Germinal center (tissue), 1 donor: Measurements from ENCODE around the gene XPNPEP2.

ENCODE experiments used
- DNase-seq: peaks from one replicate; pipeline ENCODE4 v3.0.0; 2012; ENCODE audit warnings: mixed read lengths, low spot score

The XPNPEP2 gene

DNA sequence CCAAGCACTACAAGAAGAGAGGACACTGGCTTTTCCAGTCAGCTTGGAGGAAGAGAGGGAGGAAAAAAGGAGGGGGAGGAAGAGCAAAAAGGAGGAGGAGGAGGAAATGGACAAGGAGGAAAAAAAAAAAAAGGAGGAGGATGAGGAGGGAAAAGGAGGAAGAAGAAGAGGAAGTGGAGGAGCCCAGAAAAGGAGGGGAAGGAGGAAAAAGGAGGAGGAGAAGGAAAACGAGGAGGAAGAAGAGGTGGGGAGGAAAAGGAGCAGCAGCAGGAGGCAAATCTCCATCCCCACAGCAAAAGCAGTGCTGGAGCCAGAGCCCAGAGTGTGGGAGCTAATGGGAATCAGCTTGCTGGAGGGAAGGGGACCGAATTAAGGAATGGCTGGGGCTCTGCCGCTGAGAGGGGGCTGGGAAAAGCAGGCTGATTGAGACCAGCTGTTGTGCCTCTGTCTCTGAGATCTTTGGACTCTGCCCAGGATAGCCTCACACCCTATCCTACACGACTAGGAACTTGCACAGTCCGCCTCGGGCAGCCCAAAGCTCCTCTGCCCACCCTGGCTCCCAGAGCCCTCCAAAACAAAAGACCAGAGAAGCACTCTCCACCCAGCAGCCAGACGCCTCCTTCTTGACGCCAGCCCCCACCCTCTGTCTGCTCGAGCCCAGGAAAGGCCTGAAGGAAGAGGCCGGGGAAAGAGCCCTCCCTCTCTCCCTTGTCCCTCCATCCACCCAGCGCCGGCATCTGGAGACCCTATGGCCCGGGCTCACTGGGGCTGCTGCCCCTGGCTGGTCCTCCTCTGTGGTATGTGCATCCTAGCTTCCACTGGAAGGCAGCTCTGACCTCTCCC lies at the start of gene XPNPEP2:
XPNPEP2 (plus strand) TSS at position 514 of the 843 bp plus-strand sequence; CDS start at position 749, 235 bp downstream.
- DNase-seq = no peak

- no peak for DNase-seq
These were observed 49.0 kb upstream of the XPNPEP2 start for GRCh38 chrX:129689796-129690195.

DNA sequence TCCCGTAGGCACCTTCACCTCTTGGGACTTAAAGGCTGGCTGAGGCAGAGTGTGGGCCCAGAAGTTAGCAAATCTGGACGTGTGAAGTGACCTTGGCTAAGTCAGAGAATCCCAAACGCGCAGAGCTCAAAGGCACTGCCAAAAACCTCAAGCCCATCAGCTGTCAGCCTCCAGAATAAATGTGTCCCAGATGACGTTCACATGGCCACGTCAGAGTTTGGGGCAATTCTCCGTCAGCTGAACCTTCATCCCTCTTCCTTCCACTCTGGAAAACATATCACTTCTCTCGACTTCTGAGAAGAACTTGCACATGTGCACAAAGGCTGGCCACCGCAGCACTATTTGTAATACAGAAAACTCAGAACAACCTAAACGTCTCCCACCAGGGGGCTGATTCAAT lies 48.3 kb upstream of the XPNPEP2 start:
- no peak for DNase-seq

DNA sequence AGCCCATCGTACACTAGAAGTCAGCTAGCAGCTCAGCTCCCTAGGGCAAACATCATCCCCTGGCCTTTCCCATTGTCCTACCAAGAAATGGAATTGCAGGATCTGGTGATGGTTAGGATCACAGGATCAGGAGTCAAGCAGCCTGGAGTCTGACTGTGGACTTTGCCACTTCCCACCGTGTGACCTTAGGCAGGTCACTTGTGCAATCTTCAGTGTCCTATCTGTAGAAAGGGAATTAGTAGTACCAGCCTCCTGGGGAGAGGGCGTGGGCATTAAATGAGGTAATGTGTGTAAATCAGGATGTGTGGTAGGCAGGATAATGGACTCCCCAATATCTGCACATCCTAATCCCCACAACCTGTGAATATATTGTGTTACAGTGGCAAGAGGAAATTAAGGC lies 45.4 kb upstream of the XPNPEP2 start:
- no peak for DNase-seq

GRCh38 chrX:129694805-129695204 lies 44.0 kb upstream of the XPNPEP2 start:
- no peak for DNase-seq

DNA sequence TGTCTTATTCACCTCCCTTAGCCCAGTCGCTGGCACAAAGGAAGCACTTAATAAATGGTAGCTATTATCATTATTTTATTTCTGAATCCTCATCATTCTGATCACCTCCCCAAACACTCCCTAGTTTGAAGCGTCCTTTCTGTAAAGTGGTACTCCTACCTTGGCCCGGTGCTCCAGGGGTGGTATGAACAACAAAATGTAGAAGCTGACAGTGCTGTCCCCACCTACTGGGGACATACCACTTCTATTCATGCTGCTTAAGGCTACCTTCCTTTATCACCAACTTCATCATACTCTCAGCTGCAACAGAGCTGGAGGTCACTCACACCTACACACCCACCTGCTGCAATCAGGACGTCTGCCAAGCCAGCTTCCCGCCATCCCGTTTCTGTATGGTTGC lies 43.2 kb upstream of the XPNPEP2 start:
- no peak for DNase-seq

DNA sequence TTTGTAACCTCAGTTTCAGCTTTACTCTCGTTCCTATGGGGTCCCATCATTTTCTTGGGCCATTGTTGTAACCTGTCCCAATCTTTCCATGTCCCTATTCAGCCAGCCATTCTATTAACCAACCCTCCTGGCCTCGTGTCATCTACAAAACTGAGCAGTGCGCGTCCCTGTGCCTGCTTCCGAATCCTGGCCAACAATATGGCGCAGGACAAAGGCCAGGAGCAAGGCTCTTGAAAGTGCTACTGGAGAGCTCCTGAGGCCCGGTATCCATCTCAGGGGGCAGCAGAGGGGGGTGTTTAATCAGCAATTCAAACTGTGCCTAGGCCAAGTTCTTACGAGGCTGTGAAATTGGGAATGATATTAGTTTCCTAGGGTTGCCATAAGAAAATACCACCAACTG lies 42.8 kb upstream of the XPNPEP2 start:
- no peak for DNase-seq

GRCh38 chrX:129696463-129697155 lies 42.2 kb upstream of the XPNPEP2 start:
- no peak for DNase-seq

DNA sequence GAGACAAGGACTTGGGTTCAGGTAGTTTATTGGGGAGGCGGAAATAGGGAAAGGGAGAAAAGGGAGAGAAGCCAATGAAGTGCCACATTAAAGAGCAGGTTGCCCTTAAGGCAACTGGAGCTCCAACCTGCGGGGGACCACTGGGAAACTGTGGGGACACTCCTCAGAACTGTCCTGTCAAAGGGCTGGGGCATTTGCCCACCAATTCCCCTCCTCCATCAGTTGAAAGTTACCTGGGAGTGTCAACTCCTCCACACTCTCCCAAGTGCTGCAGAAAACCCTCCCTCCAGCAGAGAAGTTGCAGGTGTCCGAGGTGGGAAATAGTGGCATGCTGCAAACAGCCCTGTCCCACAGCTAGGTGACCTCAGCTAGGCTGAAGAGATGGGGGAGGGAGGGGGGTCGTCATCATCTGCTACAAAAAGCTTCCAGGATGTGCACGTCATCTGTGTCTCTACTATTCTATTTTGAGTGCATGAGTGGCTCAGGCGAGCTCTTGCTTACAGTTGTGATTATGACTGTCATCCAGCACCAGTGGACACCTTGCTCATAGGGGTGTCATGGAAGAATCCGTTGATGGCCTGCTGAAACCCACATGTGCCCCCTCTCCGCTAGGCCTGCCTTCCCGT lies 41.5 kb upstream of the XPNPEP2 start:
- no peak for DNase-seq

GRCh38 chrX:129698150-129698549 lies 40.6 kb upstream of the XPNPEP2 start:
- no peak for DNase-seq

DNA sequence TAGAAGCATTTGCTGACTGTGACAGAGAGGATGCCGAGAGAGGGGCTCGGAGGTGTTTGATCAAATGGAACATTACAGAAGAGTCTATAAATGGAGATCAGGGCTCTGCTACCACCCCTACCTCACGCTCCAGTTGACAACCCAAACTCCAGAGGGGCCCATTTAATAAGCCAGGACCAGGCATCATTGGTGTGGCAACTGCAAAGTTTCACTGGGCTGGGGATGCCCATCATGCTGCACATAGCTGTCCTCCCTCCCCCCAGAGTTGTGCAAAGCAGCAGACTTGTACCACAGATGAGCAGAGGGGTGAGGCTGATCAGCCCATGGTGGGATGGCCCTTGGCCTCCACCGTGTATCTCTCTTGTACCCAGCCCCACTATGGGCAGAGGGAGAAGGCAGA lies 38.2 kb upstream of the XPNPEP2 start:
- DNase-seq = no peak

DNA sequence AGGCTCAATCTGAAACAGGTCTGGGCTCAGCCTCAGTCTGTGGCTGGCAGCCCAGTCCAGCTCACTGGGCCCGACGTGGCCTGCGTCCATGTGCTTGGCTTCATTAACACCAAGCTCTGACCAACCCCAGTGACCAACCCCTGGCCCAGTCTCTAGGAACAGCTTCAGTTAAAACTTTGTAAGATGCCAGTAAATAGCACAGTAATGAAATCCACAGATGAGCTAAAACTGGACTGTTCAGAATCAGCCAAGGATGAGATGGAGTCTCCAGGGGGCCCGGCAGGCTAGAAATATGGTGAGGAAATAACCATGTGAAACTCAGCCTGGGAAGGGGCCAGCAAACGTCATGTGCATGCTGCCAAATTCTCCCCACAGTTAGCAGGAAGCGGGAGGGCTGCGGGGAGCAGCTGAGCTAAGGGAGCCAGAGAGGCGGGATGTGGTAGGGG lies 37.1 kb upstream of the XPNPEP2 start:
- DNase-seq = no peak

DNA sequence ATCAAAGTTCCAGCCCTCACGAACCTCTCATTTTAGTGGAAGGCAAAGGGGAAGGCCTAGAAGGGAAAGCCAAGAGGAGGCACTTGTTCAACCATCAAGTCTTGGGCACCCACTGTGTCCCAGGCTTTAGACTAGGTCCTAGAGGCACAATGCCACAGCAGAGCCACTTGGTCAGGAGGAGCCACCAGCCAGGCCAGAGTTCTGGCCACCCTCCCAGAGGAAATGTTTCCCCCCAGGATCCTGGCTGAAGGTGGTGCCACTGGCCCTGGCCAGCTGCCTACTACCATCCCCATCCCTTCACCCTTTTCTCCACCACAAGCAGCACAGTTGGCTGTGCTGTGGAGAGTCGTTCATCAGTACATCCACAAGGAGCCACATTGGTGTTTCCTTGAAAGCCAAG lies 34.3 kb upstream of the XPNPEP2 start:
- no peak for DNase-seq

GRCh38 chrX:129705377-129705925 lies 33.3 kb upstream of the XPNPEP2 start:
- DNase-seq = no peak

DNA sequence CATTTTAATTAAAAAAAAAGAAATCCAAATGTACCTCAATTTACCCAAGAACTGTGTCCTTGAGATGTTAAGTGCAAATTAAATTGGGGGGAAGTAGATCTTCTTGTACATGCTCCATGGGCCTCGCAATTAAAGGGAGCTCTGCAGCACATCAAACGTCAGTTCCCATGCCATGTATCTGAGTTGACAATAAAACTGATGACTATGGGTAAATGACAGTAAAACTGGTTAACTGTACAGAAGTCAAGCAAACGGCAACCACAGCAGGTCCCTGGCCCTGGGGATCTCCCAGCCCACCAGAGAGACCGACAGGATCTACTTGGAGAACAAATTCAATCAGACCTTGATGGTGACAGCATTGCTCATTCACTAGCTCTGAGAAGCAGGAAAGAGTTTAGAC lies 32.8 kb upstream of the XPNPEP2 start:
- DNase-seq = no peak

DNA sequence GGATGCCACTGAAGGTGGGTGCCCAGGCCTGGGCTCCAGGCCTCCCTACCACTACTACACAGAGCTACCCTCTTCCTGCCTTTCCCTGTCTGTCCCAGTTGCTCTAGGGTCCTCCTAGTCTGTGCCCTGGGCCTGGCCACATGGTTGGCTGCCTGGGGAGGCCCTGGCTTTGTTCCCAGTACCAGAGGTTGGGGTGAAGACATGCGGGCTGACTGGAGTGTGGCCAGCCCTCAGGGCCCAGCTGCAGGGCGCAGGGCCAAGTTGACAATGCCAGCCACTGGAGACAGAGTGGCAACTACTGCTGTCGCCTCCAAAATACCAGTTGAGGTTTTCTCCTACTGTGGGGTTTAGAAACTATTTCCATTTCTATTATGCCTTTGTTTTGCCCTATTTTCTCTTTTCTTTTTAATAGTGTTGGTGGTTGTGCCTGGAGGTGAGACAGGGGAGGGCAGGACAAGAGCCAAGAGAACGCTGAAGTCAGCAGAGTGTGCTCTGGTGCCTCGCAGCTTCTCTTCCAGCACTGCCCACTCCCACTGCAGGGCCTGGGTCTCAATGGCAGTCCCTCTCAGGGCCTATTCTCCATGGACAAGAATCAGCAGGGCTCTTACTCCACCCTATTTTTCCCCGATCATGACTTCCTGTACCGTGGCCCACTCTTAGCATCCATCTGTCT lies 32.2 kb upstream of the XPNPEP2 start:
- no peak for DNase-seq

GRCh38 chrX:129714581-129714980 lies 24.2 kb upstream of the XPNPEP2 start:
- DNase-seq = no peak

GRCh38 chrX:129716507-129716906 lies 22.3 kb upstream of the XPNPEP2 start:
- no peak for DNase-seq

- no peak for DNase-seq
These were observed 20.9 kb upstream of the XPNPEP2 start for GRCh38 chrX:129717892-129718291.

- no peak for DNase-seq
These were observed 20.1 kb upstream of the XPNPEP2 start for GRCh38 chrX:129718676-129719075.

DNA sequence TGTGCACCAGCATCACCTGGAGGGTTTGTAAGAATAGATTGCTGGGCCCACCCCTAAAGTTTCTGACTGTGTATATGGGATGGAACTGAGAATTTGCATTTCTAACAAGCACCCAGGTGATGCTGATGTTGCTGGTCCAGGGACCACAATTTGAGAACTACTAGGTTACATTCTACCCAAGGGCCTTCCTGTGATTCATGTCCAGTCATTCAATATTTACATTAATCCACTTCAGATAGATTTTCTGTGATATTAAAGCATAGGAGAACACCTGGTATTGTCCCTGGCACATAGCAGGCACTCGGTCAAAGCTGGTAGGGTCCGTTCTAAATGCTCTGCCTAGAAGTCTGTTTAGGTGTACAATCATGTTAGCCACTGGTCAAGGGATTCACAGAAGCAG lies 19.5 kb upstream of the XPNPEP2 start:
- no peak for DNase-seq

DNA sequence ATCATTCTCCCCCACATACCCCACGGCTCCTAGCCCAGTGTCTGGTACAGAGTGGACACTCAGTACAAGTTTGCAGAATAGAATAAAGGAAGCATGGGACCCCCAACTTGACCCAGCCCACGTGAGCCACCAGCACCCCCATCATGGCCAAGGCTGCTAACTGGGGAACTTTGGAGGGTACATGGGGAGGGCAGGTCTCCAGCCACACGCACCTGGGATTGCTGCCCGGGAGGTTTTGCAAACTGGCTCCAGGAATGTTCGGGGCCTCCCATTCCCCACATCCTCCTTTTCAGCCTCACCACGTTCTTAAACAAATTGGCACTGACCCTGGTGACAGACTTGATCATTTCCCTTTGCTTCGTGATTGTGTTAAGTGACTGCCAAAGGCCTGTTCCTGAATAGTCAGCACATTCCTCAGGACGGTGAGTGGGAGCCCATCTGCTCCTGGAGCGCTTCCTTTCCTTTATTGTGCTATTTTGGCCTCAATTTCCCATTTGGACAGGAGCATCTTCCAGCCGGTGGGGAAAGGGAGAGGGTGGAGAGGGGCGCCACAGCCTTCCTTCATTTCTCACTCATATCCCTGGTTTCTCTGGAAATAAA lies 18.7 kb upstream of the XPNPEP2 start:
- DNase-seq = no peak
